Measurements from ENCODE around the gene DMD.

Gene DMD

GRCh38 chrX:31153475-31154047 lies 2057.8 kb downstream of the DMD start:
- DNase-seq (ENCODE audit: low read depth in 2 of 2, low spot score in 1 of 2), result no peak

GRCh38 chrX:31147175-31147574 lies 2064.2 kb downstream of the DMD start:
- DNase-seq (ENCODE audit: low read depth in 2 of 2, low spot score in 1 of 2), result no peak

- no peak for DNase-seq (ENCODE audit: low read depth in 2 of 2, low spot score in 1 of 2)
These were observed 2071.4 kb downstream of the DMD start for GRCh38 chrX:31139961-31140360.

GRCh38 chrX:31138124-31138523 lies 2073.2 kb downstream of the DMD start:
- no peak for DNase-seq (ENCODE audit: low read depth in 2 of 2, low spot score in 1 of 2)

GRCh38 chrX:31136144-31136611 lies 2075.2 kb downstream of the DMD start:
- DNase-seq (ENCODE audit: low read depth in 2 of 2, low spot score in 1 of 2), result no peak

GRCh38 chrX:31132821-31133241 lies 2078.5 kb downstream of the DMD start:
- no peak for DNase-seq (ENCODE audit: low read depth in 2 of 2, low spot score in 1 of 2)

- DNase-seq (ENCODE audit: low read depth in 2 of 2, low spot score in 1 of 2), result no peak
These were observed 2080.7 kb downstream of the DMD start for GRCh38 chrX:31130457-31131220.

GRCh38 chrX:31128855-31129254 lies 2082.5 kb downstream of the DMD start:
- no peak for DNase-seq (ENCODE audit: low read depth in 2 of 2, low spot score in 1 of 2)

GRCh38 chrX:31127716-31128115 lies 2083.6 kb downstream of the DMD start:
- DNase-seq (ENCODE audit: low read depth in 2 of 2, low spot score in 1 of 2), result no peak

- DNase-seq (ENCODE audit: low read depth in 2 of 2, low spot score in 1 of 2), result no peak
These were observed 2085.1 kb downstream of the DMD start for GRCh38 chrX:31126205-31126604.

GRCh38 chrX:31124536-31124935 lies 2086.8 kb downstream of the DMD start:
- DNase-seq (ENCODE audit: low read depth in 2 of 2, low spot score in 1 of 2), result no peak

GRCh38 chrX:31123335-31123734 lies 2088.0 kb downstream of the DMD start:
- no peak for DNase-seq (ENCODE audit: low read depth in 2 of 2, low spot score in 1 of 2)

GRCh38 chrX:31117266-31117665 lies 2094.1 kb downstream of the DMD start:
- no peak for DNase-seq (ENCODE audit: low read depth in 2 of 2, low spot score in 1 of 2)

- DNase-seq (ENCODE audit: low read depth in 2 of 2, low spot score in 1 of 2), result no peak
These were observed 2096.0 kb downstream of the DMD start for GRCh38 chrX:31115398-31115797.

GRCh38 chrX:31114858-31115257 lies 2096.5 kb downstream of the DMD start:
- no peak for DNase-seq (ENCODE audit: low read depth in 2 of 2, low spot score in 1 of 2)

- no peak for DNase-seq (ENCODE audit: low read depth in 2 of 2, low spot score in 1 of 2)
These were observed 2098.9 kb downstream of the DMD start for GRCh38 chrX:31112226-31112999.

GRCh38 chrX:31110657-31111056 lies 2100.7 kb downstream of the DMD start:
- no peak for DNase-seq (ENCODE audit: low read depth in 2 of 2, low spot score in 1 of 2)

- no peak for DNase-seq (ENCODE audit: low read depth in 2 of 2, low spot score in 1 of 2)
These were observed 2111.7 kb downstream of the DMD start for GRCh38 chrX:31099536-31100090.

GRCh38 chrX:31098079-31098478 lies 2113.3 kb downstream of the DMD start:
- DNase-seq (ENCODE audit: low read depth in 2 of 2, low spot score in 1 of 2), result no peak

GRCh38 chrX:31093639-31093975 lies 2117.7 kb downstream of the DMD start:
- no peak for DNase-seq (ENCODE audit: low read depth in 2 of 2, low spot score in 1 of 2)

GRCh38 chrX:31092970-31093638 lies 2118.2 kb downstream of the DMD start:
- DNase-seq (ENCODE audit: low read depth in 2 of 2, low spot score in 1 of 2), result no peak

Data from stimulated activated CD8-positive, alpha-beta memory T cell treated with anti-CD3 and anti-CD28 coated beads, Interleukin-4, amount 100 ng/mL, for 4 hours (primary cell).